HEK293 (cell line): ENCODE data around the gene SYCN.

Experiments used
- CTCF ChIA-PET: fragments of 350-600 bp; formaldehyde crosslinking; extraction: SDS; loops from one replicate; lab custom pipeline; 2021; ENCODE audit warnings: antibody characterized with exemption; lab: Yijun Ruan, JAX
- POLR2A ChIA-PET: fragments of 300-600 bp; formaldehyde crosslinking; extraction: SDS; loops from one replicate; lab custom pipeline; 2020; ENCODE audit warnings: antibody characterized with exemption, inconsistent platforms; lab: Yijun Ruan, JAX
- H3K27ac ChIP-seq: fragments of 200-500 bp; sonication (Bioruptor generic); 2 replicates; pipeline ENCODE4 v1.5.1; 2014; ENCODE audit warnings: low read depth, low read length, control low read depth, inconsistent platforms; ENCODE audit errors: extremely low read depth
- H3K36me3 ChIP-seq, 2 experiments: fragments of 200-500 bp in 1 of 2; sonication (Bioruptor generic) in 1 of 2; 1 replicate in 1 of 2; 2 replicates in 1 of 2; pipeline ENCODE4 v1.5.1; 2014 to 2017; ENCODE audit warnings: inconsistent platforms in 2 of 2, low read length in 2 of 2; ENCODE audit not compliant: control insufficient read depth in 2 of 2, insufficient read depth in 1 of 2
- H3K4me1 ChIP-seq: fragments of 200-500 bp; sonication (Bioruptor generic); 2 replicates; pipeline ENCODE4 v1.5.1; 2014; ENCODE audit warnings: mild to moderate bottlenecking, low read length, inconsistent platforms; ENCODE audit not compliant: control insufficient read depth, insufficient read depth
- H3K4me3 ChIP-seq: 2 replicates; pipeline ENCODE4 v1.5.1; 2011; ENCODE audit warnings: low read depth, mild to moderate bottlenecking, control low read depth, low read length, moderate library complexity
- H3K9me3 ChIP-seq: fragments of 200-500 bp; sonication (Bioruptor generic); 2 replicates; pipeline ENCODE4 v1.5.1; 2014; ENCODE audit warnings: low read depth, low read length, inconsistent platforms; ENCODE audit not compliant: control insufficient read depth, insufficient read depth
- MZF1 ChIP-seq: fragments of 450-650 bp; formaldehyde crosslinking; IDR thresholded peaks from 2 replicates; pipeline ENCODE4 v1.5.1; 2017; ENCODE audit warnings: missing biosample characterization, missing genetic modification characterization, borderline replicate concordance
- PRDM1 ChIP-seq: fragments of 450-650 bp; formaldehyde crosslinking; IDR thresholded peaks from 2 replicates; pipeline ENCODE4; 2016; ENCODE audit warnings: missing biosample characterization, missing genetic modification characterization
- WT1 ChIP-seq: fragments of 450-650 bp; formaldehyde crosslinking; IDR thresholded peaks from 2 replicates; pipeline ENCODE4 v1.5.1; 2016; ENCODE audit warnings: missing biosample characterization, missing genetic modification characterization
- ZBTB20 ChIP-seq: fragments of 450-650 bp; formaldehyde crosslinking; IDR thresholded peaks from 2 replicates; pipeline ENCODE4 v1.5.1; 2016; ENCODE audit warnings: missing biosample characterization, missing genetic modification characterization
- ZFP41 ChIP-seq: fragments of 450-650 bp; formaldehyde crosslinking; IDR thresholded peaks from 2 replicates; pipeline ENCODE4 v1.5.1; 2016; ENCODE audit warnings: missing biosample characterization, missing genetic modification characterization, borderline replicate concordance
- ZFP69B ChIP-seq: fragments of 450-650 bp; formaldehyde crosslinking; IDR thresholded peaks from 2 replicates; pipeline ENCODE4 v1.5.1; 2016; ENCODE audit warnings: missing biosample characterization, missing genetic modification characterization
- ZNF138 ChIP-seq: fragments of 450-650 bp; formaldehyde crosslinking; IDR thresholded peaks from 2 replicates; pipeline ENCODE4 v1.5.1; 2016; ENCODE audit warnings: missing biosample characterization, missing genetic modification characterization, borderline replicate concordance
- ZNF19 ChIP-seq: fragments of 450-650 bp; formaldehyde crosslinking; IDR thresholded peaks from 2 replicates; pipeline ENCODE4; 2016; ENCODE audit warnings: missing biosample characterization, missing genetic modification characterization, low read depth
- ZNF23 ChIP-seq: fragments of 450-650 bp; formaldehyde crosslinking; IDR thresholded peaks from 2 replicates; pipeline ENCODE4 v1.5.1; 2016; ENCODE audit warnings: missing biosample characterization, missing genetic modification characterization, borderline replicate concordance
- ZNF341 ChIP-seq: fragments of 450-650 bp; formaldehyde crosslinking; IDR thresholded peaks from 2 replicates; pipeline ENCODE4; 2016; ENCODE audit warnings: low read depth, missing biosample characterization, missing genetic modification characterization
- ZNF404 ChIP-seq: fragments of 450-650 bp; formaldehyde crosslinking; IDR thresholded peaks from 2 replicates; pipeline ENCODE4 v1.5.1; 2017; ENCODE audit warnings: missing biosample characterization, missing genetic modification characterization
- ZNF510 ChIP-seq: fragments of 450-650 bp; formaldehyde crosslinking; IDR thresholded peaks from 2 replicates; pipeline ENCODE4 v1.5.1; 2018; ENCODE audit warnings: mild to moderate bottlenecking, missing genetic modification characterization, missing biosample characterization; ENCODE audit not compliant: insufficient replicate concordance
- ZNF558 ChIP-seq: fragments of 450-650 bp; formaldehyde crosslinking; IDR thresholded peaks from 2 replicates; pipeline ENCODE4 v1.5.1; 2016; ENCODE audit warnings: missing biosample characterization, missing genetic modification characterization
- ZNF561 ChIP-seq: fragments of 450-650 bp; IDR thresholded peaks from 2 replicates; pipeline ENCODE4 v1.5.1; 2018; ENCODE audit warnings: missing biosample characterization, missing genetic modification characterization, borderline replicate concordance
- ZNF571 ChIP-seq: fragments of 450-650 bp; formaldehyde crosslinking; IDR thresholded peaks from 2 replicates; pipeline ENCODE4 v1.5.0; 2017; ENCODE audit warnings: missing biosample characterization, missing genetic modification characterization
- ZNF596 ChIP-seq: fragments of 450-650 bp; IDR thresholded peaks from 2 replicates; pipeline ENCODE4 v1.5.0; 2018; ENCODE audit warnings: missing biosample characterization, mild to moderate bottlenecking, missing genetic modification characterization, moderate library complexity
- ZNF610 ChIP-seq: fragments of 450-650 bp; formaldehyde crosslinking; IDR thresholded peaks from 2 replicates; pipeline ENCODE4 v1.5.1; 2016; ENCODE audit warnings: missing biosample characterization, missing genetic modification characterization, borderline replicate concordance
- ZNF701 ChIP-seq: fragments of 450-650 bp; formaldehyde crosslinking; IDR thresholded peaks from 2 replicates; pipeline ENCODE4 v1.5.1; 2016; ENCODE audit warnings: missing biosample characterization, missing genetic modification characterization
- TF ChIP-seq, protein P1 (sequence below): sonication (generic); formaldehyde crosslinking; IDR thresholded peaks from 2 replicates; pipeline ENCODE4 v1.8.1; 2022; ENCODE audit warnings: mild to moderate bottlenecking, moderate library complexity, missing genetic modification reagents
- TF ChIP-seq, protein P2 (sequence below): fragments of 450-650 bp; formaldehyde crosslinking; IDR thresholded peaks from 2 replicates; pipeline ENCODE4 v1.5.1; 2017; ENCODE audit warnings: missing biosample characterization, missing genetic modification characterization
- TF ChIP-seq, protein P3 (sequence below): fragments of 450-650 bp; formaldehyde crosslinking; IDR thresholded peaks from 2 replicates; pipeline ENCODE4 v1.5.1; 2016; ENCODE audit warnings: missing biosample characterization, missing genetic modification characterization
- TF ChIP-seq, protein P4 (sequence below): fragments of 450-650 bp; formaldehyde crosslinking; IDR thresholded peaks from 2 replicates; pipeline ENCODE4 v1.5.1; 2016; ENCODE audit warnings: missing biosample characterization, missing genetic modification characterization
- TF ChIP-seq, protein P5 (sequence below): fragments of 450-650 bp; formaldehyde crosslinking; IDR thresholded peaks from 2 replicates; pipeline ENCODE4 v1.5.1; 2016; ENCODE audit warnings: missing biosample characterization, missing genetic modification characterization
- TF ChIP-seq, protein P6 (sequence below): fragments of 450-650 bp; formaldehyde crosslinking; IDR thresholded peaks from 2 replicates; pipeline ENCODE4 v1.5.1; 2017; ENCODE audit warnings: missing biosample characterization, missing genetic modification characterization

Gene SYCN

DNA sequence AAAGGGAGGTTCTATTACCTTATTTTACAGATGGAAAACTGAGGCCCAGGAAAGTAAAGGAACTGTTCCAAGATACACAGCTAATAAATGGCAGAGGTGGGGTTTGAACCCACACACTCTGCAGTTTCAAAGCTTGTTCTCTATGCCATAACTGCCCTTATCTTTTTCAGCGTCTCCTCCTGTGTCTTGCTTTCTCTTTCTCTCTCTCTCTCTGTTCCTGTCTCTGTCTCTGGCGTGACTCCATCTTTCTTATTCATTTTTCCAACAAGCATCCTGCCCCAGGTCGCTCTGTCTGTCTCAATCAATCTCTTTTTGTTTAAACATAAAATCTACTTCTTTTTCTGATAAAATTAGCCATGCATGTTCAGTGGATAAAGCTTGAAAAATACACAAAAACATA is 47.8 kb upstream of the SYCN start:
- Histone ChIP-seq H3K9me3 (no peaks in the 10 kb centered on the region), H3K27ac (0 out of 2 replicates have a peak overlapping the region, but pooled peaks have one; percentile 16), H3K4me1 (peaks cover 2% of the 10 kb centered on the region; the same call in 1 of the 2 replicates), H3K4me3 (no peak overlapping the region), H3K36me3 (no peaks in the 10 kb centered on the region)
- POLR2A ChIA-PET = interaction anchor here (0.7 to 1.4 kb wide), 2 partner anchors 8 to 99 kb away, joined by 3 read pairs; no protein-coding TSS in a partner anchor
- TF ChIP-seq, protein P1, sequence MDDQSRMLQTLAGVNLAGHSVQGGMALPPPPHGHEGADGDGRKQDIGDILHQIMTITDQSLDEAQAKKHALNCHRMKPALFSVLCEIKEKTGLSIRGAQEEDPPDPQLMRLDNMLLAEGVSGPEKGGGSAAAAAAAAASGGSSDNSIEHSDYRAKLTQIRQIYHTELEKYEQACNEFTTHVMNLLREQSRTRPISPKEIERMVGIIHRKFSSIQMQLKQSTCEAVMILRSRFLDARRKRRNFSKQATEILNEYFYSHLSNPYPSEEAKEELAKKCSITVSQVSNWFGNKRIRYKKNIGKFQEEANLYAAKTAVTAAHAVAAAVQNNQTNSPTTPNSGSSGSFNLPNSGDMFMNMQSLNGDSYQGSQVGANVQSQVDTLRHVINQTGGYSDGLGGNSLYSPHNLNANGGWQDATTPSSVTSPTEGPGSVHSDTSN (CRISPR knock-in tag) = no peak
- TF ChIP-seq ZNF571 (tag by site-specific recombination) (no peak), ZNF404 (tag by site-specific recombination) (no peak), ZNF558 (tag by site-specific recombination) (no peak), ZNF610 (tag by site-specific recombination) (no peak)
- TF ChIP-seq, protein P2, sequence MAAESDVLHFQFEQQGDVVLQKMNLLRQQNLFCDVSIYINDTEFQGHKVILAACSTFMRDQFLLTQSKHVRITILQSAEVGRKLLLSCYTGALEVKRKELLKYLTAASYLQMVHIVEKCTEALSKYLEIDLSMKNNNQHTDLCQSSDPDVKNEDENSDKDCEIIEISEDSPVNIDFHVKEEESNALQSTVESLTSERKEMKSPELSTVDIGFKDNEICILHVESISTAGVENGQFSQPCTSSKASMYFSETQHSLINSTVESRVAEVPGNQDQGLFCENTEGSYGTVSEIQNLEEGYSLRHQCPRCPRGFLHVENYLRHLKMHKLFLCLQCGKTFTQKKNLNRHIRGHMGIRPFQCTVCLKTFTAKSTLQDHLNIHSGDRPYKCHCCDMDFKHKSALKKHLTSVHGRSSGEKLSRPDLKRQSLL (tag by site-specific recombination) = no peak
- TF ChIP-seq, protein P3, sequence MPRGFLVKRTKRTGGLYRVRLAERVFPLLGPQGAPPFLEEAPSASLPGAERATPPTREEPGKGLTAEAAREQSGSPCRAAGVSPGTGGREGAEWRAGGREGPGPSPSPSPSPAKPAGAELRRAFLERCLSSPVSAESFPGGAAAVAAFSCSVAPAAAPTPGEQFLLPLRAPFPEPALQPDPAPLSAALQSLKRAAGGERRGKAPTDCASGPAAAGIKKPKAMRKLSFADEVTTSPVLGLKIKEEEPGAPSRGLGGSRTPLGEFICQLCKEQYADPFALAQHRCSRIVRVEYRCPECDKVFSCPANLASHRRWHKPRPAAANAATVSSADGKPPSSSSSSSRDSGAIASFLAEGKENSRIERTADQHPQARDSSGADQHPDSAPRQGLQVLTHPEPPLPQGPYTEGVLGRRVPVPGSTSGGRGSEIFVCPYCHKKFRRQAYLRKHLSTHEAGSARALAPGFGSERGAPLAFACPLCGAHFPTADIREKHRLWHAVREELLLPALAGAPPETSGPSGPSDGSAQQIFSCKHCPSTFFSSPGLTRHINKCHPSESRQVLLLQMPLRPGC (tag by site-specific recombination) = no peak
- CTCF ChIA-PET = interaction anchor here (0.5 to 1.4 kb wide), 7 partner anchors 14 to 743 kb away, joined by 3 to 4 read pairs (median 3); partner anchors contain the start of gene SAMD4B

DNA sequence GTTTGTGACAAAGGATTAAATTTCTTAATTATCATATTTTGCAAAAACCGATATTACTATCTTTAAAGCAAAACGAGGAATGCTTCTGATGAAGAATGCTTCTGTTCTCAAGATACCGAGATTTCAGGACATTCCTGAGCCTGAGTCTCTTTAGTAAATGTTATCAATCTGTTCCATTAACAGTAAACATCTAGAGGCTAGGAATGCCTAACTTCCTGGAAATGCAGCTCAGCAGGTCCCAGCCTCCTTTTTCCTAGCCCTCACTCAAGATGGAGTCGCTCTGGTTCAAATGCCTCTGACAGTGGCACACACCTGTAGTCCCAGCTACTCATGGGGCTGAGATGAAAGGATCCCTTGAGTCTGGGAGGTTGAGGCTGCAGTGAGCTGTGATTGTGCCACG is 47.0 kb upstream of the SYCN start:
- POLR2A ChIA-PET = interaction anchor here (1.4 kb wide), 1 partner anchor 9 kb away, joined by 3 read pairs; no protein-coding TSS in a partner anchor
- peaks cover 2% of the 10 kb centered on the region; the same call in 1 of the 2 replicates for H3K4me1 ChIP-seq
- CTCF ChIA-PET = interaction anchor here (0.6 to 1.3 kb wide), 6 partner anchors 22 to 744 kb away, joined by 3 to 4 read pairs (median 4); partner anchors contain the start of gene SAMD4B

DNA sequence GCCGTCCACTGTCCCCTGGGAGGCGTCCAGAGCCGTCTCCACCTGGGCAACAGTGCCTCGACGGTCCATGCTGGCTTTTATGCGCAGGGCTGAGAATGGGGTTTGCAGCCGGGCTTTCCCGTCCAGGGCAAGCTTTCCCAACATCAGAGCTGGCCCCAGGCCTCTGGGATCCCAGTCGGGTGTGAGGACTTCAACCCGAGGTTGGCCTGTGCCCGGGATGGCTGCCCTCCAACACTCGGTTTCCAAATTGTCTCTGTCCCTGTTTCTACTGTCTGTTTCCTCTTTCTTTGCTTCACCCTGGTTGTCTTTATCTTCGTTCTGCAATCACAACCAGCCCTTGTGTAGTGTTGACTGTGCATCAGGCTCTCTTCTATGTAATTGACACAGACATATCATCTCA is 44.7 kb upstream of the SYCN start, which contains the start of gene IFNL4:
IFNL4 (minus strand) TSS at position 51 of the 400 bp plus-strand sequence.
- ChIA-PET CTCF (interaction anchor here (0.5 to 1.6 kb wide), 2 partner anchors 37 to 890 kb away, joined by 3 to 4 read pairs; no protein-coding TSS in a partner anchor), POLR2A (interaction anchor here (0.7 kb wide), 1 partner anchor 11 kb away, joined by 6 read pairs; no protein-coding TSS in a partner anchor)
- no peak within 1 kb of the TSS for H3K4me3 ChIP-seq
- no peaks in the 10 kb centered on the region for H3K9me3 ChIP-seq
- no peaks in the 10 kb centered on the region for H3K36me3 ChIP-seq
- peaks cover 2% of the 10 kb centered on the region; the same call in 1 of the 2 replicates for H3K4me1 ChIP-seq
- H3K27ac ChIP-seq = no peak within 1 kb of the TSS
- no peak for TF ChIP-seq ZNF701 (tag by site-specific recombination)
- no peak for TF ChIP-seq ZBTB20 (tag by site-specific recombination)
- TF ChIP-seq, protein P4, sequence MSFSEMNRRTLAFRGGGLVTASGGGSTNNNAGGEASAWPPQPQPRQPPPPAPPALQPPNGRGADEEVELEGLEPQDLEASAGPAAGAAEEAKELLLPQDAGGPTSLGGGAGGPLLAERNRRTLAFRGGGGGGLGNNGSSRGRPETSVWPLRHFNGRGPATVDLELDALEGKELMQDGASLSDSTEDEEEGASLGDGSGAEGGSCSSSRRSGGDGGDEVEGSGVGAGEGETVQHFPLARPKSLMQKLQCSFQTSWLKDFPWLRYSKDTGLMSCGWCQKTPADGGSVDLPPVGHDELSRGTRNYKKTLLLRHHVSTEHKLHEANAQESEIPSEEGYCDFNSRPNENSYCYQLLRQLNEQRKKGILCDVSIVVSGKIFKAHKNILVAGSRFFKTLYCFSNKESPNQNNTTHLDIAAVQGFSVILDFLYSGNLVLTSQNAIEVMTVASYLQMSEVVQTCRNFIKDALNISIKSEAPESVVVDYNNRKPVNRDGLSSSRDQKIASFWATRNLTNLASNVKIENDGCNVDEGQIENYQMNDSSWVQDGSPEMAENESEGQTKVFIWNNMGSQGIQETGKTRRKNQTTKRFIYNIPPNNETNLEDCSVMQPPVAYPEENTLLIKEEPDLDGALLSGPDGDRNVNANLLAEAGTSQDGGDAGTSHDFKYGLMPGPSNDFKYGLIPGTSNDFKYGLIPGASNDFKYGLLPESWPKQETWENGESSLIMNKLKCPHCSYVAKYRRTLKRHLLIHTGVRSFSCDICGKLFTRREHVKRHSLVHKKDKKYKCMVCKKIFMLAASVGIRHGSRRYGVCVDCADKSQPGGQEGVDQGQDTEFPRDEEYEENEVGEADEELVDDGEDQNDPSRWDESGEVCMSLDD (tag by site-specific recombination) = no peak
- no peak for TF ChIP-seq ZNF561 (tag by site-specific recombination)
- TF ChIP-seq, protein P5, sequence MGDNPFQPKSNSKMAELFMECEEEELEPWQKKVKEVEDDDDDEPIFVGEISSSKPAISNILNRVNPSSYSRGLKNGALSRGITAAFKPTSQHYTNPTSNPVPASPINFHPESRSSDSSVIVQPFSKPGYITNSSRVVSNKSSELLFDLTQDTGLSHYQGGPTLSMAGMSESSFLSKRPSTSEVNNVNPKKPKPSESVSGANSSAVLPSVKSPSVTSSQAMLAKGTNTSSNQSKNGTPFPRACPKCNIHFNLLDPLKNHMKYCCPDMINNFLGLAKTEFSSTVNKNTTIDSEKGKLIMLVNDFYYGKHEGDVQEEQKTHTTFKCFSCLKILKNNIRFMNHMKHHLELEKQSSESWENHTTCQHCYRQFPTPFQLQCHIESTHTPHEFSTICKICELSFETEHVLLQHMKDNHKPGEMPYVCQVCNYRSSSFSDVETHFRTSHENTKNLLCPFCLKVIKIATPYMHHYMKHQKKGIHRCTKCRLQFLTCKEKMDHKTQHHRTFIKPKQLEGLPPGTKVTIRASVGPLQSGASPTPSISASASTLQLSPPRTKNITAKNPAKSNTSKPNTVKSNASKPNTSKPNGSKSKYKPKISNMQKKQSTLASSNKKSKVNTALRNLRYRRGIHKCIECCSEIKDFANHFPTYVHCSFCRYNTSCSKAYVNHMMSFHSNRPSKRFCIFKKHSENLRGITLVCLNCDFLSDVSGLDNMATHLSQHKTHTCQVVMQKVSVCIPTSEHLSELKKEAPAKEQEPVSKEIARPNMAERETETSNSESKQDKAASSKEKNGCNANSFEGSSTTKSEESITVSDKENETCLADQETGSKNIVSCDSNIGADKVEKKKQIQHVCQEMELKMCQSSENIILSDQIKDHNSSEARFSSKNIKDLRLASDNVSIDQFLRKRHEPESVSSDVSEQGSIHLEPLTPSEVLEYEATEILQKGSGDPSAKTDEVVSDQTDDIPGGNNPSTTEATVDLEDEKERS (tag by site-specific recombination) = no peak
- TF ChIP-seq ZNF23 (tag by site-specific recombination) = no peak
- TF ChIP-seq, protein P6, sequence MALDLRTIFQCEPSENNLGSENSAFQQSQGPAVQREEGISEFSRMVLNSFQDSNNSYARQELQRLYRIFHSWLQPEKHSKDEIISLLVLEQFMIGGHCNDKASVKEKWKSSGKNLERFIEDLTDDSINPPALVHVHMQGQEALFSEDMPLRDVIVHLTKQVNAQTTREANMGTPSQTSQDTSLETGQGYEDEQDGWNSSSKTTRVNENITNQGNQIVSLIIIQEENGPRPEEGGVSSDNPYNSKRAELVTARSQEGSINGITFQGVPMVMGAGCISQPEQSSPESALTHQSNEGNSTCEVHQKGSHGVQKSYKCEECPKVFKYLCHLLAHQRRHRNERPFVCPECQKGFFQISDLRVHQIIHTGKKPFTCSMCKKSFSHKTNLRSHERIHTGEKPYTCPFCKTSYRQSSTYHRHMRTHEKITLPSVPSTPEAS (tag by site-specific recombination) = no peak

More for the DNA sequence above, 47.0 kb upstream of the SYCN start:
- TF ChIP-seq ZNF596 (tag by site-specific recombination) = no peak
- TF ChIP-seq ZNF19 (tag by site-specific recombination) = no peak
- no peak for TF ChIP-seq ZFP41 (tag by site-specific recombination)
- TF ChIP-seq ZNF561 (tag by site-specific recombination) = no peak
- no peak for TF ChIP-seq ZFP69B
- TF ChIP-seq ZNF341 (tag by site-specific recombination) = no peak
- TF ChIP-seq WT1 (tag by site-specific recombination) = no peak
- TF ChIP-seq MZF1 (tag by site-specific recombination) = no peak
- no peak for TF ChIP-seq ZNF510
- no peak for TF ChIP-seq ZNF138 (tag by site-specific recombination)
- TF ChIP-seq PRDM1 (tag by site-specific recombination) = no peak
- Histone ChIP-seq H3K4me3 (no peak overlapping the region), H3K36me3 (no peaks in the 10 kb centered on the region), H3K9me3 (no peaks in the 10 kb centered on the region), H3K27ac (no peak overlapping the region)
